ENCODE measurements around the gene SH2D5.
"Not testable (repeated sequence)": the region's sequence is repeated elsewhere in the genome, so short reads cannot be mapped to it uniquely, and the experiment has no call there.

SH2D5 gene

GRCh38 chr1:20695515-20695914 is 37.0 kb downstream of the SH2D5 start:
- no peak for DNase-seq (ENCODE audit: low spot score)

GRCh38 chr1:20693623-20694022 is 38.9 kb downstream of the SH2D5 start:
- DNase-seq (ENCODE audit: low spot score): no peak

- DNase-seq (ENCODE audit: low spot score): no peak
Measured at GRCh38 chr1:20691872-20692271, 40.6 kb downstream of the SH2D5 start.

- no peak for DNase-seq (ENCODE audit: low spot score)
Measured at GRCh38 chr1:20689645-20690056, 42.9 kb downstream of the SH2D5 start.

GRCh38 chr1:20686883-20687725 is 45.4 kb downstream of the SH2D5 start:
- DNase-seq (ENCODE audit: low spot score): no peak

GRCh38 chr1:20685741-20686140 is 46.8 kb downstream of the SH2D5 start:
- DNase-seq (ENCODE audit: low spot score): no peak

- DNase-seq (ENCODE audit: low spot score): no peak
Measured at GRCh38 chr1:20685099-20685662, 47.3 kb downstream of the SH2D5 start.

GRCh38 chr1:20684651-20685050 is 47.9 kb downstream of the SH2D5 start:
- DNase-seq (ENCODE audit: low spot score): no peak

GRCh38 chr1:20684050-20684620 is 48.4 kb downstream of the SH2D5 start:
- DNase-seq (ENCODE audit: low spot score): no peak

GRCh38 chr1:20683614-20684013 is 48.9 kb downstream of the SH2D5 start:
- no peak for DNase-seq (ENCODE audit: low spot score)

- no peak for DNase-seq (ENCODE audit: low spot score)
Measured at GRCh38 chr1:20682571-20683236, 49.8 kb downstream of the SH2D5 start.

GRCh38 chr1:20681999-20682398 is 50.5 kb downstream of the SH2D5 start:
- DNase-seq (ENCODE audit: low spot score): no peak

- no peak for DNase-seq (ENCODE audit: low spot score)
Measured at GRCh38 chr1:20680269-20680668, 52.2 kb downstream of the SH2D5 start.

GRCh38 chr1:20678599-20678998 is 53.9 kb downstream of the SH2D5 start:
- no peak for DNase-seq (ENCODE audit: low spot score)

GRCh38 chr1:20673626-20674025 is 58.9 kb downstream of the SH2D5 start:
- not testable (repeated sequence) for DNase-seq (ENCODE audit: low spot score)

- no peak for DNase-seq (ENCODE audit: low spot score)
Measured at GRCh38 chr1:20672265-20672632, 60.3 kb downstream of the SH2D5 start.

GRCh38 chr1:20670936-20671335 is 61.6 kb downstream of the SH2D5 start:
- no peak for DNase-seq (ENCODE audit: low spot score)
